GM12878 (cell line): ENCODE measurements around the gene PRCC. TPM values are rescaled to one million over a fixed set of nuclear protein-coding genes. Genes with fewer than 3 reads are reported as not detected.

ENCODE experiments used
- BHLHE40 ChIP-seq, 2 experiments: fragments of 450-650 bp in 1 of 2; IDR thresholded peaks; 2 replicates each; pipeline ENCODE4 v1.6.1; 2011 to 2017; ENCODE audit warnings: low read depth in 2 of 2, borderline replicate concordance in 1 of 2, improper control_type of control experiment in 1 of 2, low read length in 1 of 2, mild to moderate bottlenecking in 1 of 2
- EZH2 ChIP-seq: IDR thresholded peaks from 2 replicates; pipeline ENCODE4 v1.6.1; 2012; ENCODE audit warnings: low read depth, mild to moderate bottlenecking, control low read depth, inconsistent platforms, low read length, borderline replicate concordance; ENCODE audit not compliant: control insufficient read depth
- RELA ChIP-seq: fragments of 450-650 bp; IDR thresholded peaks from 2 replicates; pipeline ENCODE4 v1.8.0; 2014; ENCODE audit warnings: borderline replicate concordance; ENCODE audit not compliant: partially characterized antibody
- SMARCA5 ChIP-seq: fragments of 450-650 bp; IDR thresholded peaks from 2 replicates; pipeline ENCODE4 v1.6.1; 2017; ENCODE audit warnings: mild to moderate bottlenecking
- TAF1 ChIP-seq: IDR thresholded peaks from 2 replicates; pipeline ENCODE4 v1.6.1; 2011; ENCODE audit warnings: mild to moderate bottlenecking, low read depth, low read length, borderline replicate concordance
- TBL1XR1 ChIP-seq: IDR thresholded peaks from 2 replicates; pipeline ENCODE4 v1.6.1; 2012; ENCODE audit warnings: low read depth, low read length, improper control_type of control experiment
- polyA plus RNA-seq, 11 experiments: library from polyadenylated mRNA; depleted of rRNA in 4 of 11; unstranded in 6 of 11; stranded (reverse) in 5 of 11; fragments of >200 nt; fragmentation: Nextera tagmentation in 4 of 11; fragmentation: Illumina TruSeq in 1 of 11; extraction: Ambion mirVana in 4 of 11; extraction: Trizol in 1 of 11; gene quantifications; 1 replicate in 1 of 11; 2 replicates in 10 of 11; pipeline versions ENCODE4 v1.2.1 to v1.2.3, GENCODE V29; 2011 to 2016; ENCODE audit warnings: inconsistent platforms in 2 of 11, missing spikeins in 2 of 11, low read depth in 1 of 11
- total RNA-seq, 4 experiments: library from RNA; depleted of rRNA in 3 of 4; stranded (reverse); fragments of >200 nt in 3 of 4; fragmentation: Illumina TruSeq in 1 of 4; extraction: Trizol in 1 of 4; gene quantifications; 2 replicates each; pipeline versions ENCODE4 v1.2.1 to v1.2.3, GENCODE V29; 2013 to 2021
- TF ChIP-seq, protein P1 (sequence below): IDR thresholded peaks from 2 replicates; pipeline ENCODE4 v1.6.1; 2012; ENCODE audit warnings: improper control_type of control experiment, low read depth, low read length; ENCODE audit not compliant: insufficient replicate concordance
- TF ChIP-seq, protein P2 (sequence below): fragments of 450-650 bp; IDR thresholded peaks from 2 replicates; pipeline ENCODE4 v1.6.1; 2017; ENCODE audit warnings: borderline replicate concordance
- TF ChIP-seq, protein P3 (sequence below): fragments of 450-650 bp; IDR thresholded peaks from 2 replicates; pipeline ENCODE4 v1.6.1; 2017; ENCODE audit warnings: antibody characterized with exemption, mild to moderate bottlenecking, moderate library complexity
- TF ChIP-seq, protein P4 (sequence below): IDR thresholded peaks from 2 replicates; pipeline ENCODE4 v1.6.1; 2012; ENCODE audit warnings: low read depth, low read length, improper control_type of control experiment
- TF ChIP-seq, protein P5 (sequence below): IDR thresholded peaks from 2 replicates; pipeline ENCODE4 v1.6.1; 2012; ENCODE audit warnings: mild to moderate bottlenecking, low read depth, low read length
- TF ChIP-seq, protein P6 (sequence below): fragments of 150-350 bp; IDR thresholded peaks from 2 replicates; pipeline ENCODE4 v1.6.1; 2014; ENCODE audit warnings: mild to moderate bottlenecking, low read depth, low read length

The PRCC gene
- total and polyA plus RNA-seq, 10 of the 15 experiments (the other 5 are each of a cell fraction or from before 2014, with no cell fraction given) = 23.8 to 132 (median 63.1) TPM

DNA sequence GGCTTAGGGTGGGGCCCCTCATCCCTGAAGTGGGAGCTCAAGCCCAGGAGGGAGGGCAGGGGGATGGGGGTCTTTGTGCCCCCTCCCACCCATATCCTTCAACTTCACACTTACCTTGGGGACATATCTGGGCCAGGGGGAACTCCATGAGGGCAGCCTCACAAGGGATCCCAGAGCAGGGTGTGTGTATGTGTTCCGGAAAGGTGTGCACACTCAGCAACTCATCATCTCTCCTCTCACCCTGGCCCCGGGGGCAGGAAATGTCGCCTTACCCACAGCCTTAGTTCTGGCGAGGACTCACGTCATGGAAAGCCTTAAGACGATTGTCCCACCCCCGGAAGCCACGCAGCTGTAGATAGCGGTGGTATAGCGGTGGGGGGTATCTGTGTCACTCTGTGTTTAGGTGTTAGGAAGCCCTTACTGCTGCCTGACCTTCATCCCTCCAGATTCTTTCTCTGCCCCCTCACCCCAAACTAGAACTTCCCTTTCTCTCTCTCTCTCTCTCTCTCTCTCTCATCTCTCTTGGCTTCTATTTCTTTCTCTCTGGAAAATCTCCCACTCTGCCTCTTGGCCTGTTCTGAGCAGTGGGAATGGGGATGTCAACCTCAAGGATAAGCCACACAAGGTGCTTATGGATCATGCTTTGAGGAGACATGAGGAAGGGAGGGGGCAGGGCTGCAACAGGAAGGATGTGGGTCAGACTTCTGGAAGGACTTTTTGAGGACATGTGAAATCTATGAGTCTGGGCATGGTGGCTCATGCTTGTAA, 49.4 kb downstream of the PRCC start, which contains the start of gene SH2D2A (continued):
- TF ChIP-seq, protein P1, sequence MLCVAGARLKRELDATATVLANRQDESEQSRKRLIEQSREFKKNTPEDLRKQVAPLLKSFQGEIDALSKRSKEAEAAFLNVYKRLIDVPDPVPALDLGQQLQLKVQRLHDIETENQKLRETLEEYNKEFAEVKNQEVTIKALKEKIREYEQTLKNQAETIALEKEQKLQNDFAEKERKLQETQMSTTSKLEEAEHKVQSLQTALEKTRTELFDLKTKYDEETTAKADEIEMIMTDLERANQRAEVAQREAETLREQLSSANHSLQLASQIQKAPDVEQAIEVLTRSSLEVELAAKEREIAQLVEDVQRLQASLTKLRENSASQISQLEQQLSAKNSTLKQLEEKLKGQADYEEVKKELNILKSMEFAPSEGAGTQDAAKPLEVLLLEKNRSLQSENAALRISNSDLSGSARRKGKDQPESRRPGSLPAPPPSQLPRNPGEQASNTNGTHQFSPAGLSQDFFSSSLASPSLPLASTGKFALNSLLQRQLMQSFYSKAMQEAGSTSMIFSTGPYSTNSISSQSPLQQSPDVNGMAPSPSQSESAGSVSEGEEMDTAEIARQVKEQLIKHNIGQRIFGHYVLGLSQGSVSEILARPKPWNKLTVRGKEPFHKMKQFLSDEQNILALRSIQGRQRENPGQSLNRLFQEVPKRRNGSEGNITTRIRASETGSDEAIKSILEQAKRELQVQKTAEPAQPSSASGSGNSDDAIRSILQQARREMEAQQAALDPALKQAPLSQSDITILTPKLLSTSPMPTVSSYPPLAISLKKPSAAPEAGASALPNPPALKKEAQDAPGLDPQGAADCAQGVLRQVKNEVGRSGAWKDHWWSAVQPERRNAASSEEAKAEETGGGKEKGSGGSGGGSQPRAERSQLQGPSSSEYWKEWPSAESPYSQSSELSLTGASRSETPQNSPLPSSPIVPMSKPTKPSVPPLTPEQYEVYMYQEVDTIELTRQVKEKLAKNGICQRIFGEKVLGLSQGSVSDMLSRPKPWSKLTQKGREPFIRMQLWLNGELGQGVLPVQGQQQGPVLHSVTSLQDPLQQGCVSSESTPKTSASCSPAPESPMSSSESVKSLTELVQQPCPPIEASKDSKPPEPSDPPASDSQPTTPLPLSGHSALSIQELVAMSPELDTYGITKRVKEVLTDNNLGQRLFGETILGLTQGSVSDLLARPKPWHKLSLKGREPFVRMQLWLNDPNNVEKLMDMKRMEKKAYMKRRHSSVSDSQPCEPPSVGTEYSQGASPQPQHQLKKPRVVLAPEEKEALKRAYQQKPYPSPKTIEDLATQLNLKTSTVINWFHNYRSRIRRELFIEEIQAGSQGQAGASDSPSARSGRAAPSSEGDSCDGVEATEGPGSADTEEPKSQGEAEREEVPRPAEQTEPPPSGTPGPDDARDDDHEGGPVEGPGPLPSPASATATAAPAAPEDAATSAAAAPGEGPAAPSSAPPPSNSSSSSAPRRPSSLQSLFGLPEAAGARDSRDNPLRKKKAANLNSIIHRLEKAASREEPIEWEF = no peak
- TF ChIP-seq, protein P2, sequence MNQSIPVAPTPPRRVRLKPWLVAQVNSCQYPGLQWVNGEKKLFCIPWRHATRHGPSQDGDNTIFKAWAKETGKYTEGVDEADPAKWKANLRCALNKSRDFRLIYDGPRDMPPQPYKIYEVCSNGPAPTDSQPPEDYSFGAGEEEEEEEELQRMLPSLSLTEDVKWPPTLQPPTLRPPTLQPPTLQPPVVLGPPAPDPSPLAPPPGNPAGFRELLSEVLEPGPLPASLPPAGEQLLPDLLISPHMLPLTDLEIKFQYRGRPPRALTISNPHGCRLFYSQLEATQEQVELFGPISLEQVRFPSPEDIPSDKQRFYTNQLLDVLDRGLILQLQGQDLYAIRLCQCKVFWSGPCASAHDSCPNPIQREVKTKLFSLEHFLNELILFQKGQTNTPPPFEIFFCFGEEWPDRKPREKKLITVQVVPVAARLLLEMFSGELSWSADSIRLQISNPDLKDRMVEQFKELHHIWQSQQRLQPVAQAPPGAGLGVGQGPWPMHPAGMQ = no peak
- TF ChIP-seq RELA (peak; percentile 51), TBL1XR1 (no peak), BHLHE40 (IDR thresholded peaks at IDR 0.05; ENCODE audit: borderline replicate concordance in 1 of 2, low read depth in 2 of 2, low read length in 1 of 2) (peak in 1 of 2 experiments; percentile 50; a peak in 1 of 4 replicates), SMARCA5 (no peak), TAF1 (no peak), EZH2 (no peak)
- TF ChIP-seq, protein P3, sequence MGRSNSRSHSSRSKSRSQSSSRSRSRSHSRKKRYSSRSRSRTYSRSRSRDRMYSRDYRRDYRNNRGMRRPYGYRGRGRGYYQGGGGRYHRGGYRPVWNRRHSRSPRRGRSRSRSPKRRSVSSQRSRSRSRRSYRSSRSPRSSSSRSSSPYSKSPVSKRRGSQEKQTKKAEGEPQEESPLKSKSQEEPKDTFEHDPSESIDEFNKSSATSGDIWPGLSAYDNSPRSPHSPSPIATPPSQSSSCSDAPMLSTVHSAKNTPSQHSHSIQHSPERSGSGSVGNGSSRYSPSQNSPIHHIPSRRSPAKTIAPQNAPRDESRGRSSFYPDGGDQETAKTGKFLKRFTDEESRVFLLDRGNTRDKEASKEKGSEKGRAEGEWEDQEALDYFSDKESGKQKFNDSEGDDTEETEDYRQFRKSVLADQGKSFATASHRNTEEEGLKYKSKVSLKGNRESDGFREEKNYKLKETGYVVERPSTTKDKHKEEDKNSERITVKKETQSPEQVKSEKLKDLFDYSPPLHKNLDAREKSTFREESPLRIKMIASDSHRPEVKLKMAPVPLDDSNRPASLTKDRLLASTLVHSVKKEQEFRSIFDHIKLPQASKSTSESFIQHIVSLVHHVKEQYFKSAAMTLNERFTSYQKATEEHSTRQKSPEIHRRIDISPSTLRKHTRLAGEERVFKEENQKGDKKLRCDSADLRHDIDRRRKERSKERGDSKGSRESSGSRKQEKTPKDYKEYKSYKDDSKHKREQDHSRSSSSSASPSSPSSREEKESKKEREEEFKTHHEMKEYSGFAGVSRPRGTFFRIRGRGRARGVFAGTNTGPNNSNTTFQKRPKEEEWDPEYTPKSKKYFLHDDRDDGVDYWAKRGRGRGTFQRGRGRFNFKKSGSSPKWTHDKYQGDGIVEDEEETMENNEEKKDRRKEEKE = no peak
- TF ChIP-seq, protein P4, sequence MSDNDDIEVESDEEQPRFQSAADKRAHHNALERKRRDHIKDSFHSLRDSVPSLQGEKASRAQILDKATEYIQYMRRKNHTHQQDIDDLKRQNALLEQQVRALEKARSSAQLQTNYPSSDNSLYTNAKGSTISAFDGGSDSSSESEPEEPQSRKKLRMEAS = no peak
- TF ChIP-seq, protein P5, sequence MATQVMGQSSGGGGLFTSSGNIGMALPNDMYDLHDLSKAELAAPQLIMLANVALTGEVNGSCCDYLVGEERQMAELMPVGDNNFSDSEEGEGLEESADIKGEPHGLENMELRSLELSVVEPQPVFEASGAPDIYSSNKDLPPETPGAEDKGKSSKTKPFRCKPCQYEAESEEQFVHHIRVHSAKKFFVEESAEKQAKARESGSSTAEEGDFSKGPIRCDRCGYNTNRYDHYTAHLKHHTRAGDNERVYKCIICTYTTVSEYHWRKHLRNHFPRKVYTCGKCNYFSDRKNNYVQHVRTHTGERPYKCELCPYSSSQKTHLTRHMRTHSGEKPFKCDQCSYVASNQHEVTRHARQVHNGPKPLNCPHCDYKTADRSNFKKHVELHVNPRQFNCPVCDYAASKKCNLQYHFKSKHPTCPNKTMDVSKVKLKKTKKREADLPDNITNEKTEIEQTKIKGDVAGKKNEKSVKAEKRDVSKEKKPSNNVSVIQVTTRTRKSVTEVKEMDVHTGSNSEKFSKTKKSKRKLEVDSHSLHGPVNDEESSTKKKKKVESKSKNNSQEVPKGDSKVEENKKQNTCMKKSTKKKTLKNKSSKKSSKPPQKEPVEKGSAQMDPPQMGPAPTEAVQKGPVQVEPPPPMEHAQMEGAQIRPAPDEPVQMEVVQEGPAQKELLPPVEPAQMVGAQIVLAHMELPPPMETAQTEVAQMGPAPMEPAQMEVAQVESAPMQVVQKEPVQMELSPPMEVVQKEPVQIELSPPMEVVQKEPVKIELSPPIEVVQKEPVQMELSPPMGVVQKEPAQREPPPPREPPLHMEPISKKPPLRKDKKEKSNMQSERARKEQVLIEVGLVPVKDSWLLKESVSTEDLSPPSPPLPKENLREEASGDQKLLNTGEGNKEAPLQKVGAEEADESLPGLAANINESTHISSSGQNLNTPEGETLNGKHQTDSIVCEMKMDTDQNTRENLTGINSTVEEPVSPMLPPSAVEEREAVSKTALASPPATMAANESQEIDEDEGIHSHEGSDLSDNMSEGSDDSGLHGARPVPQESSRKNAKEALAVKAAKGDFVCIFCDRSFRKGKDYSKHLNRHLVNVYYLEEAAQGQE = no peak
- TF ChIP-seq, protein P6, sequence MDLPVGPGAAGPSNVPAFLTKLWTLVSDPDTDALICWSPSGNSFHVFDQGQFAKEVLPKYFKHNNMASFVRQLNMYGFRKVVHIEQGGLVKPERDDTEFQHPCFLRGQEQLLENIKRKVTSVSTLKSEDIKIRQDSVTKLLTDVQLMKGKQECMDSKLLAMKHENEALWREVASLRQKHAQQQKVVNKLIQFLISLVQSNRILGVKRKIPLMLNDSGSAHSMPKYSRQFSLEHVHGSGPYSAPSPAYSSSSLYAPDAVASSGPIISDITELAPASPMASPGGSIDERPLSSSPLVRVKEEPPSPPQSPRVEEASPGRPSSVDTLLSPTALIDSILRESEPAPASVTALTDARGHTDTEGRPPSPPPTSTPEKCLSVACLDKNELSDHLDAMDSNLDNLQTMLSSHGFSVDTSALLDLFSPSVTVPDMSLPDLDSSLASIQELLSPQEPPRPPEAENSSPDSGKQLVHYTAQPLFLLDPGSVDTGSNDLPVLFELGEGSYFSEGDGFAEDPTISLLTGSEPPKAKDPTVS = no peak
